Measurements from ENCODE around the gene NAA80.
"Not testable (repeated sequence)": the region's sequence is repeated elsewhere in the genome, so short reads cannot be mapped to it uniquely, and the experiment has no call there.

- not testable (repeated sequence) for TF ChIP-seq CTCF, POLR2A (IDR thresholded peaks at IDR 0.05)
Measured at GRCh38 chr3:50284121-50284520, 15.1 kb downstream of the NAA80 start.

Measured in adrenal gland (tissue), 5 donors.